Lower lobe of right lung (tissue), 2 donors: Measurements from ENCODE around the gene CHSY3. TPM values are rescaled to one million over a fixed set of nuclear protein-coding genes. Genes with fewer than 3 reads are reported as not detected.
"Not testable (repeated sequence)": the region's sequence is repeated elsewhere in the genome, so short reads cannot be mapped to it uniquely, and the experiment has no call there.

Experiments used
- ATAC-seq, 2 donors: fragments of 200-7000 bp; cut with Tn5 transposase; one replicate each; pipeline ENCODE4 v1.9.1; 2020 to 2022; ENCODE audit warnings: mild to moderate bottlenecking in 2 of 2, moderate library complexity in 2 of 2
- DNase-seq: peaks from one replicate; pipeline ENCODE4 v3.0.0-alpha.2; 2020
- H3K27ac ChIP-seq: fragments of 200-600 bp; one replicate; pipeline ENCODE4 v1.8.0; 2022
- H3K27me3 ChIP-seq: fragments of 200-600 bp; one replicate; pipeline ENCODE4 v1.8.0; 2022; ENCODE audit warnings: low read depth
- H3K36me3 ChIP-seq: fragments of 200-600 bp; one replicate; pipeline ENCODE4 v1.8.0; 2022; ENCODE audit warnings: mild to moderate bottlenecking
- H3K4me1 ChIP-seq: fragments of 200-600 bp; one replicate; pipeline ENCODE4 v1.8.0; 2022
- H3K4me3 ChIP-seq: fragments of 200-600 bp; one replicate; pipeline ENCODE4 v1.8.0; 2022; ENCODE audit warnings: mild to moderate bottlenecking
- H3K9me3 ChIP-seq: fragments of 200-600 bp; one replicate; pipeline ENCODE4 v1.8.0; 2022
- CTCF ChIP-seq: fragments of 200-600 bp; IDR thresholded peaks from one replicate; pipeline ENCODE4 v1.8.0; 2022; ENCODE audit warnings: antibody characterized with exemption, mild to moderate bottlenecking
- intact Hi-C: fragments of 100-400 bp; cut with DNase I; formaldehyde crosslinking; loops from one replicate; pipeline ENCODE4 v1.11.0; 2022
- total RNA-seq: library from RNA; stranded (reverse); fragmentation: NEBNext Ultra II Directional; extraction: Animal tissue kit (Norgen Biotek cat#: 25700); gene quantifications from one replicate; pipeline ENCODE4 v1.2.1, GENCODE V29; 2021
- donor health status: DM: no; HTN: yes; CAD: no; lungs with severe emphysema.

Gene CHSY3
- total RNA-seq, 1 donor from 2014 or later: 4.7 TPM

DNA sequence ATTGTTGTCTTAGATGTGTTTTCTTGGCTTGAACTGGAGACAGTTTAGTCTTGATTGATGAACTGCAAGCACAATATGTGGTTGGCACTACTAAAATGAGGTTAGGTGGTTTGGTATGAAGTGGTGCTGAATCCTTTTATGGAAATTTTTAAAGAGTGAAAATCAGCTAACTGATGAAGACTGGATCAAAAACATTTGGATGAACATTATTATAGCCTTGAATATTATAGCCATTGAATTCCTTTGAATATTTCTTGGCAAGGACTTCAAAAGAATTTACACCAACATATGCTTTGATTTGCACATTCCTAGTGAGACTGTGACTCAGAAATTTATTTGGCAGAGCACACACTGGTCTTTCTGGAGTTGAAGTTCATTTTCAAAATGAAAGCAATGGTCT, 318.3 kb downstream of the CHSY3 start:
- no peak overlapping the region for H3K27ac ChIP-seq
- H3K27me3 ChIP-seq: no peaks in the 10 kb centered on the region
- no peaks in the 10 kb centered on the region for H3K9me3 ChIP-seq
- H3K4me3 ChIP-seq: no peak overlapping the region
- ATAC-seq (no peak), DNase-seq (no peak)
- H3K4me1 ChIP-seq: no peaks in the 10 kb centered on the region
- TF ChIP-seq CTCF: no peak
- intact Hi-C loops: no loop called here
- H3K36me3 ChIP-seq: no peaks in the 10 kb centered on the region

DNA sequence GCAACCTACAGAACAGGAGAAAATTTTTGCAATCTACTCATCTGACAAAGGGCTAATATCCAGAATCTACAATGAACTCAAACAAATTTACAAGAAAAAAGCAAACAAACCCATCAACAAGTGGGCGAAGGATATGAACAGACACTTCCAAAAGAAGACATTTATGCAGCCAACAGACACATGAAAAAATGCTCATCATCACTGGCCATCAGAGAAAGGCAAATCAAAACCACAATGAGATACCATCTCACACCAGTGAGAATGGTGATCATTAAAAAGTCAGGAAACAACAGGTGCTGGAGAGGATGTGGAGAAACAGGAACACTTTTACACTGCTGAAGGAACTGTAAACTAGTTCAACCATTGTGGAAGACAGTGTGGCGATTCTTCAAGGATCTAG, 322.3 kb downstream of the CHSY3 start:
- H3K4me1 ChIP-seq, H3K9me3 ChIP-seq, H3K4me3 ChIP-seq, DNase-seq, H3K27me3 ChIP-seq, H3K27ac ChIP-seq, H3K36me3 ChIP-seq, intact Hi-C loops, ATAC-seq: not testable (repeated sequence)

- no peaks in the 10 kb centered on the region for H3K27me3 ChIP-seq
- H3K4me1 ChIP-seq: no peaks in the 10 kb centered on the region
- H3K27ac ChIP-seq: no peak overlapping the region
- H3K4me3 ChIP-seq: no peak overlapping the region
- TF ChIP-seq CTCF: no peak
- no peak for DNase-seq
- H3K36me3 ChIP-seq: no peaks in the 10 kb centered on the region
- H3K9me3 ChIP-seq: no peaks in the 10 kb centered on the region
- intact Hi-C loops: no loop called here
- ATAC-seq: no peak
Measured at GRCh38 chr5:130227699-130228098, 323.4 kb downstream of the CHSY3 start.

DNA sequence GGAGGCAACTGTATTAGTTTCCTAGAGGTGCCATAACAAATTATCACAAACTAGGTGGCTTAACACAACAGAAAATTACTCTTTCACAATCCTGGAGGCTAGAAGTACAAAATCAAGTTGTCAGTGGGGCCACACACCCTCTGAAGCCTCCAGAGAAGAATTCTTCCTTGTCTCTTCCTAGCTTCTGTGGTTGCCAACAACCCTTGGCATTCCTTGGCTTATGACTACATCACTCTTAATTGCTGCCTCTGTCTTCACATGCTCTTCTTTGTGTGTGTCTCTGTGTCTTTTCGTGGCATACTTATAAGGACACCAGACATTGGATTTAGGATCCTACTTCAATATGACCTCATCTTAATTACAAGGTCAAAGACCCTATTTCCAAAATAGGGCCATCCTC, 327.5 kb downstream of the CHSY3 start:
- intact Hi-C loops: no loop called here
- ATAC-seq: no peak

DNA sequence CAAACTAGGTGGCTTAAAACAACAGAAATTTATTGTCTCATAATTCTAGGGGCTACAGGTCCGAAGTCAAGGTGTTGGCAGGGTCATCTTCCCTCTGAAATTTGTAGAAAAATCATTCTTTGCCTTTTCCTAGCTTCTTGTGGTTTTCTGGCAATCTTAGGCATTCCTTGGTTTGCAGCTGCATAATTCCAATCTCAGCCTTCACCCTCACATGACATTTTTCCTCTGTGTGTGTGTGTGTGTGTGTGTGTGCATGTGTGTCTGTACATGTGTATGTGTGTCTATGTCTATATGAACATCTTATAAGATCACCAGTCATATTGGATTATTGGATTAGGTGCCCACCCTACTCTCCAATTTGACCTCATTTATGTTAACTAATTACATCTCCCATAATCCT, 330.6 kb downstream of the CHSY3 start:
- no peak for ATAC-seq
- no peak for TF ChIP-seq CTCF
- no peak for DNase-seq
- H3K36me3 ChIP-seq: no peaks in the 10 kb centered on the region
- intact Hi-C loops: no loop called here
- no peak overlapping the region for H3K4me3 ChIP-seq
- no peaks in the 10 kb centered on the region for H3K4me1 ChIP-seq
- no peaks in the 10 kb centered on the region for H3K9me3 ChIP-seq
- H3K27me3 ChIP-seq: no peaks in the 10 kb centered on the region
- no peak overlapping the region for H3K27ac ChIP-seq

More for the DNA sequence above, 327.5 kb downstream of the CHSY3 start:
- Histone ChIP-seq H3K4me1 (no peaks in the 10 kb centered on the region), H3K36me3 (no peaks in the 10 kb centered on the region), H3K9me3 (no peaks in the 10 kb centered on the region), H3K27ac (no peak overlapping the region), H3K4me3 (no peak overlapping the region), H3K27me3 (no peaks in the 10 kb centered on the region)
- TF ChIP-seq CTCF: no peak
- DNase-seq: no peak

Other genes starting within 250 kb of the CHSY3 start
- gene MINAR2, start 156.4 kb upstream of the CHSY3 start, total RNA-seq: not detected